Measurements from ENCODE around the gene SMURF1. TPM values are rescaled to one million over a fixed set of nuclear protein-coding genes. Genes with fewer than 3 reads are reported as not detected.

SMURF1 gene
- total and polyA plus RNA-seq, 2 of the 8 experiments (the other 6 are each of a cell fraction or from before 2014, with no cell fraction given): 9.6 to 24.5 TPM

DNA sequence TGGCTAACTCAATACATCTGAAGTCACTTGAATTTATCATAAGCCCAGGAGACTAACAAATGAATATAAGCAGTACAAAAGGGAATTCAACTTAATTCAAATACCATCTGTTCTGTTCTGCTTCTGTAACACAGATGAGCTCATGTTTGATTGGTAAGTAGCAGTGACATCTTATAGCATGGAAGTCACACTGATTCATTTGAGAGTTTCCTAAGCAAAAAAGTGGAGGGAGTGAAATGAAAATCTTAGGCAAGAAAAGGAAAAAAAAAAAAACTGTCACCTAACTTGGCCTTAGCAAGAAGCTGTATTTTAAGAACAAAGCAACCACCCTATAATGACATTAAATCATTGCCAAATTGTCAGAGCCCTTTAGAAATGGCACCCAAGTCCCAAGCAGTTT is 49.5 kb downstream of the SMURF1 start:
- TF ChIP-seq TBP (IDR thresholded peaks at IDR 0.05; ENCODE audit: low read depth, low read length) (no peak), CTBP2 (IDR thresholded peaks at IDR 0.05; ENCODE audit: borderline replicate concordance, insufficient read depth, insufficient read length, low read length) (no peak), RFX5 (IDR thresholded peaks at IDR 0.05; ENCODE audit: borderline replicate concordance, low read depth, low read length) (no peak), CHD2 (IDR thresholded peaks at IDR 0.05; ENCODE audit: low read length) (no peak), CBX5 (IDR thresholded peaks at IDR 0.05; ENCODE audit: low read depth, low read length) (no peak)
- no peaks in the 10 kb centered on the region for H3K23me2 ChIP-seq (ENCODE audit: low read depth, low read length)
- no peak for FAIRE-seq
- H3K18ac ChIP-seq (ENCODE audit: extremely low read depth, low read length): no peak overlapping the region
- no peak overlapping the region for H3K4me3 ChIP-seq (ENCODE audit: extremely low read depth in 1 of 4, insufficient read depth in 2 of 4, low read depth in 3 of 4, low read length in 4 of 4)
- no peak overlapping the region for H3K14ac ChIP-seq (ENCODE audit: insufficient read length)
- no peak overlapping the region for H2AK5ac ChIP-seq (ENCODE audit: low read depth, low read length)
- no peak overlapping the region for H3K56ac ChIP-seq (replicated peaks; ENCODE audit: insufficient read length, low read depth, low read length)
- H4K91ac ChIP-seq (replicated peaks; ENCODE audit: insufficient read length, low read length): no peak overlapping the region
- H2AFZ ChIP-seq (ENCODE audit: low read length): no peak overlapping the region
- H2BK12ac ChIP-seq (ENCODE audit: low read depth, low read length): no peak overlapping the region
- peaks cover 4% of the 10 kb centered on the region for H3K79me1 ChIP-seq (ENCODE audit: low read depth, low read length)
- CTCF ChIA-PET (ENCODE audit: partially characterized antibody): interaction anchor here (1.0 kb wide), 1 partner anchor 177 kb away, joined by 3 read pairs; no protein-coding TSS in a partner anchor
- no peak overlapping the region for H3K27ac ChIP-seq (ENCODE audit: low read depth, low read length)
- no peak overlapping the region for H3K23ac ChIP-seq (ENCODE audit: insufficient read length)
- no peak overlapping the region for H2BK20ac ChIP-seq (ENCODE audit: low read length)
- no peak overlapping the region for H3K4ac ChIP-seq (replicated peaks; ENCODE audit: insufficient read length, low read depth, low read length)
- no peak overlapping the region for H4K8ac ChIP-seq (ENCODE audit: extremely low read depth, insufficient read depth, low read length)
- no peaks in the 10 kb centered on the region for H3K9me3 ChIP-seq (ENCODE audit: insufficient read depth in 2 of 2, low read depth in 1 of 2, low read length in 1 of 2)
- H3K4me2 ChIP-seq (ENCODE audit: insufficient read depth in 1 of 2, low read depth in 2 of 2, low read length in 2 of 2): no peak overlapping the region
- H3K9ac ChIP-seq (replicated peaks in 1 of 4; ENCODE audit: extremely low read depth in 1 of 4, low read depth in 3 of 4, low read length in 3 of 4): no peak overlapping the region
- POLR2A ChIA-PET (ENCODE audit: partially characterized antibody): interaction anchor here (0.8 kb wide), 1 partner anchor 15 kb away, joined by 3 read pairs; no protein-coding TSS in a partner anchor
- H2BK15ac ChIP-seq (ENCODE audit: low read length): no peak overlapping the region
- H4K5ac ChIP-seq (ENCODE audit: insufficient read length, low read depth, low read length): no peak overlapping the region
- no peak overlapping the region for H2BK5ac ChIP-seq (ENCODE audit: low read depth, low read length)
- no peaks in the 10 kb centered on the region for H3K27me3 ChIP-seq (replicated peaks in 1 of 4; ENCODE audit: control insufficient read depth in 3 of 4, extremely low read depth in 1 of 4, insufficient read depth in 3 of 4, low read length in 3 of 4)
- DNase-seq (ENCODE audit: low read depth in 1 of 2, low spot score in 2 of 2): no peak
- H3K4me1 ChIP-seq (replicated peaks in 1 of 4; ENCODE audit: control insufficient read depth in 3 of 4, insufficient read depth in 4 of 4, low read length in 3 of 4): peaks cover 3 to 13% (median 9%) of the 10 kb centered on the region in 4 experiments; a peak in 4 of 7 replicates
- H2BK120ac ChIP-seq (replicated peaks; ENCODE audit: low read depth, low read length): no peak overlapping the region
- peaks cover 9 to 97% of the 10 kb centered on the region in 2 experiments; a peak in 3 of 4 replicates for H3K79me2 ChIP-seq (ENCODE audit: control insufficient read depth in 1 of 2, insufficient read depth in 2 of 2, low read length in 2 of 2)
- no peaks in the 10 kb centered on the region for H3K36me3 ChIP-seq (ENCODE audit: control insufficient read depth in 2 of 4, insufficient read depth in 4 of 4, low read length in 3 of 4)
- peaks cover 2 to 8% of the 10 kb centered on the region in 2 experiments for H4K20me1 ChIP-seq (replicated peaks in 1 of 2; ENCODE audit: control insufficient read depth in 1 of 2, insufficient read depth in 2 of 2, low read length in 2 of 2)

All from H1 (cell line).